Tibial nerve (tissue), 4 donors: Measurements from ENCODE around the gene MTLN. TPM values are rescaled to one million over a fixed set of nuclear protein-coding genes. Genes with fewer than 3 reads are reported as not detected.
"Not testable (repeated sequence)": the region's sequence is repeated elsewhere in the genome, so short reads cannot be mapped to it uniquely, and the experiment has no call there.

Experiments
- DNase-seq, 2 donors: peaks; one replicate each; pipeline ENCODE4 v3.0.0-alpha.2; 2019; ENCODE audit warnings: low spot score in 2 of 2
- H3K27ac ChIP-seq, 4 donors: fragments of 200-600 bp; sonication (generic) in 3 of 4; one replicate each; pipeline ENCODE4 v1.5.1; 2017 to 2019; ENCODE audit warnings: mild to moderate bottlenecking in 1 of 4
- H3K27me3 ChIP-seq, 2 donors: fragments of 200-600 bp; sonication (generic) in 1 of 2; one replicate each; pipeline versions ENCODE4 v1.5.1 to v1.6.0; 2017 to 2019
- H3K36me3 ChIP-seq, 3 donors: fragments of 200-600 bp; sonication (generic); one replicate each; pipeline ENCODE4 v1.5.1; 2018 to 2019
- H3K4me1 ChIP-seq, 4 donors: fragments of 200-600 bp; sonication (generic) in 3 of 4; one replicate each; pipeline ENCODE4 v1.5.1; 2017 to 2019
- H3K4me3 ChIP-seq, 4 donors: fragments of 200-600 bp; sonication (generic) in 3 of 4; one replicate each; pipeline ENCODE4 v1.5.1; 2017 to 2019; ENCODE audit warnings: mild to moderate bottlenecking in 1 of 4, moderate library complexity in 1 of 4
- H3K9me3 ChIP-seq, 4 donors: fragments of 200-600 bp; sonication (generic) in 3 of 4; one replicate each; pipeline ENCODE4 v1.5.1; 2017 to 2019
- EP300 ChIP-seq, 2 donors: sonication (generic); formaldehyde crosslinking; IDR thresholded peaks; one replicate each; pipeline ENCODE4 v1.6.1; 2017; ENCODE audit warnings: antibody characterized with exemption in 2 of 2, mild to moderate bottlenecking in 1 of 2
- POLR2A ChIP-seq, 2 donors: fragments of 450-650 bp; IDR thresholded peaks; one replicate each; pipeline ENCODE4 v1.6.1; 2017; ENCODE audit warnings: antibody characterized with exemption in 2 of 2, mild to moderate bottlenecking in 2 of 2, moderate library complexity in 2 of 2
- WGBS, 2 donors: methylation state at CpG; one replicate each; pipeline ENCODE4 v1.1.5; 2018; 5-methylcytosine and 5-hydroxymethylcytosine counted together
- total RNA-seq, 4 donors: library from RNA; depleted of rRNA; stranded (reverse); fragments of >200 nt; gene quantifications; one replicate each; pipeline ENCODE4 v1.1.0, GENCODE V29; 2016
- TF ChIP-seq, protein P1 (sequence below), 5 experiments: fragments of 200-600 bp in 3 of 5; fragments of 450-650 bp in 2 of 5; sonication (generic) in 3 of 5; IDR thresholded peaks; one replicate each; pipeline ENCODE4 v1.5.1; 2016 to 2019; ENCODE audit warnings: antibody characterized with exemption in 5 of 5, mild to moderate bottlenecking in 3 of 5, moderate library complexity in 2 of 5

Gene MTLN, protein sequence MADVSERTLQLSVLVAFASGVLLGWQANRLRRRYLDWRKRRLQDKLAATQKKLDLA
- 100 to 1,000 TPM; 134 to 261 (median 180) TPM for total RNA-seq

DNA sequence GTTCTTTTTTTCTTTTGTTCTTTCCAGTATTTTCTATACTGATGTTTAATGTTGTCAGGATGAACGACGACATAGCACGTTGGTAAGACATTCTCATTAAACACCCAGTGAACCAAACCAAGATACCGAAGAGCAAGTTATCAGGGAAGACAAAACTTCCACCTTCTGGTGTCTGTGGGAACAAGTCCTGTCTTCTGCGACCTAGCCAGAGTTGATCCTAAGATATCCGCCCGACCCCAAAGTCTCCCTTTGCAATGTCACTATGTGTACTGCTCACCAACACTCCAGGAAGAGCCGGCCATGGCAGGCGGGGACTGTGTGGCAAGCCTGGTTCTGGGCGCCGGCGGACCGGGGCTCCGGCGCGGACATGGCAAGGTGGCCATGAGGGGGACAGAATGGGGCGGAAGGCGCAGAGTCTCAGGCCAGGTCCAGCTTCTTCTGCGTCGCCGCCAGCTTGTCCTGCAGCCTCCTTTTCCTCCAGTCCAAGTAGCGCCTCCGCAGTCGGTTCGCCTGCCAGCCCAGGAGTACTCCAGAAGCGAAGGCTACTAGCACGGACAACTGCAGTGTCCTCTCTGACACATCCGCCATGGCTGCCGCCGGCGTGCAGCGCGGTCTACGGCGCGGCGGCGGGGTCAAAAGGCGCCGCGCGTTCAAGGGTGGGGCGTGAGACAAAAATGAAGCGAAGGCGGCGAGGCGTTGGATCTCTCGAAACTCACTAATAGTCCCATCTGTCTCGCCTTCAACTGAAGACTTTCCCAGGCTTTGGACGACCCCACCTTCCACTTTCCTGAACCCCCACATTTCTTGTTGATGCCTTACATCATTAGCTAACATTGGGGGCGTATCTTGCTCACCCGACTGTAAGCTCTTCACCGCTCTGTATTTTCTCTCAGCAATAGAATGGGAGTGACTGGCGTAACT lies at the start of gene MTLN:
Gene MTLN (minus strand): TSS at position 610 of the 921 bp plus-strand sequence. CDS start 22 bp downstream, at position 588.
- Histone ChIP-seq H3K4me1 (peaks cover 0 to 22% (median 5%) of the 10 kb centered on the region in 4 donors), H3K4me3 (peak within 1 kb of the TSS; percentile 46 to 80 (median 60)), H3K27me3 (no peaks in the 10 kb centered on the region), H3K27ac (peak within 1 kb of the TSS; percentile 22 to 88 (median 74)), H3K36me3 (peaks cover 0 to 26% (median 0%) of the 10 kb centered on the region in 3 donors), H3K9me3 (no peaks in the 10 kb centered on the region)
- 1 to 22% methylated on average over 53 to 54 of the region's 54 CpGs for WGBS, 2 donors
- DNase-seq: peak; percentile 60 to 66
- TF ChIP-seq, protein P1, sequence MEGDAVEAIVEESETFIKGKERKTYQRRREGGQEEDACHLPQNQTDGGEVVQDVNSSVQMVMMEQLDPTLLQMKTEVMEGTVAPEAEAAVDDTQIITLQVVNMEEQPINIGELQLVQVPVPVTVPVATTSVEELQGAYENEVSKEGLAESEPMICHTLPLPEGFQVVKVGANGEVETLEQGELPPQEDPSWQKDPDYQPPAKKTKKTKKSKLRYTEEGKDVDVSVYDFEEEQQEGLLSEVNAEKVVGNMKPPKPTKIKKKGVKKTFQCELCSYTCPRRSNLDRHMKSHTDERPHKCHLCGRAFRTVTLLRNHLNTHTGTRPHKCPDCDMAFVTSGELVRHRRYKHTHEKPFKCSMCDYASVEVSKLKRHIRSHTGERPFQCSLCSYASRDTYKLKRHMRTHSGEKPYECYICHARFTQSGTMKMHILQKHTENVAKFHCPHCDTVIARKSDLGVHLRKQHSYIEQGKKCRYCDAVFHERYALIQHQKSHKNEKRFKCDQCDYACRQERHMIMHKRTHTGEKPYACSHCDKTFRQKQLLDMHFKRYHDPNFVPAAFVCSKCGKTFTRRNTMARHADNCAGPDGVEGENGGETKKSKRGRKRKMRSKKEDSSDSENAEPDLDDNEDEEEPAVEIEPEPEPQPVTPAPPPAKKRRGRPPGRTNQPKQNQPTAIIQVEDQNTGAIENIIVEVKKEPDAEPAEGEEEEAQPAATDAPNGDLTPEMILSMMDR (IDR thresholded peaks at IDR 0.05): peak in 2 of 5 experiments; percentile 9 to 42
- TF ChIP-seq POLR2A (IDR thresholded peaks at IDR 0.05) (peak in 1 of 2 donors; percentile 51), EP300 (IDR thresholded peaks at IDR 0.05) (peak in 1 of 2 donors; percentile 93)

DNA sequence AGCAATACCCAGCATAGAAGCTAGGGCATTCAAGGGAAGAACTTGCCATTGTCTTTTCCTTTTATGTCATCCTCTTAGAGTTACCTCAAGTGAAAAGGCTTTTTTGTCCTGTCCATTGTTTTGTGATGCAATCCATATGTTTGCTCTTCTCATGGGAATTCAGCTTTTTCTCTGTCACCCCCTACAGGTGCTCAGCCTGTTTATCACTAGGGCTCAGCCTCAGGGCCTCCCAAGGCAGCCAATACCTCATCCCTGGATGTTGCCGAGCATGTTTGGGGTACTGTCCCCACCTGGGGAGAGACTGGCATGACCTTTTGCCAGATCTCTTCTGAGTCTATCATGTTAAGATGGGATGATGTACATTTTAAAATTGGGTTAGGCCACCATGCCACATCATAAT lies 49.6 kb upstream of the MTLN start:
- H3K27me3 ChIP-seq, H3K9me3 ChIP-seq, DNase-seq, H3K27ac ChIP-seq, H3K4me1 ChIP-seq, H3K36me3 ChIP-seq, H3K4me3 ChIP-seq: not testable (repeated sequence)
- WGBS, 2 donors: no CpG with 5 or more reads among the region's 1 CpG

DNA sequence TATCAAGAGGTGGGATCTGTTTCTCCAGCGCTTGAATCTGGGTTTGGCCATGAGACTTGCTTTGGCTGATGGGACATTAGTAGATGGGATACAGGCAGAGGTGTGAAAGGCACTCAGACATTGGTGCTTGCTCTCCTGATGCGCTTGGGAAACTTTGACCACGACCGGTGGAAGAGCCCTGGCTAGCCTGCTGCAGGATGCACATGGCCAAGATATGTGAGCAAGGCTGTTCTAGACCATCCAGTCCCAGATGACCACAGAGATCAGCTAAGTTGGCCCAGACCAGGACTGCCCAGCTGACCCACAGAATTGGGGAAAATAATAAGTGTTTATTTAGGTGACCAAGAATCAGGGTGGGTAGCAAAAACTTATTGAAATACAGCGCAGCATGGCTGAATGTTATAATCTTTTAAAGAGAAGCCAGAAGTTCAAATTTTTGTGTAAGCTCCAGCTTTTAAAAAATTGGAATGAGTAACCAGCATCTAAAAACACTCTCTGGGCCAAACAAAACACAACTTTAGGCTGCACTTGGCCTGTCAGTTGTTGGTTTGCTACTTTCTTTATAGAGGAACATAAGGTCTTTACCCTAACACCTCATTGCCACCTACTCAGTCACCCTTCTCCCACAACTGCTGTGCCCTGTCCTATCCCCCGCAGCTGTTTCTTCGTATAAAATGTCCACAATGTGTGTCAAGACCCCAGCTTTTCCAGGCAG lies 35.9 kb upstream of the MTLN start:
- H3K27me3 ChIP-seq, H3K4me1 ChIP-seq, H3K9me3 ChIP-seq, H3K36me3 ChIP-seq, H3K4me3 ChIP-seq, H3K27ac ChIP-seq: not testable (repeated sequence)
- DNase-seq: peak; percentile 12 to 21
- WGBS, 2 donors: 60 to 61% methylated on average over 3 to 6 of the region's 7 CpGs

DNA sequence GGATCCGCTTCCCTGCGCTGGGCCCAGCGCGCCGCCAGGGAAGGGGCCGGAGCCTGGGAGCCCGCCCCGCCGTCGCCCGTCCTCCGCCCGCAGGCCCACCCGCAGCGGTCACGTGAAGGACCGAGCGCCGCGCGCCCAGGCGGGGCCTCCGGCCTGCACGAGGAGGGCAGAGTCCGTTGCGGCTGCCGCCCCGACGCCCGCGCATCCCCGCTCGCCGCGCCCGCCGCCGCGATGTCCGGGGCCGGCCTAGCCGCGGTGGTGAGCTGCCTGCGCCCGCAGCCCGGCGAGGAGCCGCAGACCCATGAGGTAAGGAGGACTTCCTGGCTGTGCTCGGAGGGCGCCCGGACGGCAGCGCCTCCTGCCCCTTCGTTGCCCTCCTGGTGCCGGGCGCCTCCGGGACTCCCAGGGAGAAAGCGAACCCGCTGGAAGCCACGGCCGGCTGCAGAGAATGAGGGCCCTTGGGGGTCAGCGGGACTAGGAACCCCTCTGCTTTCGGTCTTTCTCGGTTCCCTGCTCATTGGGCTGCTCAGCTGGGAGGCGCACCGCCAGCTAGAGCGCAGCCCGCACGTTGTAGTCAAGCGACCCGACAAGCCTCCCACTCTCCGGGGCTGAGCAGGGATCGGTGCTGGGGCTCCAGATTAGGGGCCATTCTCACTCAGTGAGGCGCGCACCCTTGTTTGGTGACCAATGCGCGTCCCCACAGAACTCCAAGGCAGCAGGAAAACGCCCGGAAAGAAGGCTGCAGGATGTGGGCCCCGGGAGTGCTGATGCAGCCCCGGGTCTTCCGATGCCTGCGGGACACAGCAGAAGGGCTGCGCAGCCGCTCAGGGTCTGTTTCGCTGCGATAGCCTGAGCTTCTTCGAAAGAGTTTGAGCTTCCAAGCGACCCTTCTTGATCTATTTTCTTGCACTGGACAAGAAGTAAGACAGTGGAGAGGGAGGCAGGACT lies 33.4 kb upstream of the MTLN start:
- not testable (repeated sequence) for H3K4me3 ChIP-seq, DNase-seq, H3K27me3 ChIP-seq, H3K27ac ChIP-seq, H3K9me3 ChIP-seq, H3K4me1 ChIP-seq, H3K36me3 ChIP-seq
- no CpG with 5 or more reads among the region's 89 CpGs for WGBS, 2 donors

DNA sequence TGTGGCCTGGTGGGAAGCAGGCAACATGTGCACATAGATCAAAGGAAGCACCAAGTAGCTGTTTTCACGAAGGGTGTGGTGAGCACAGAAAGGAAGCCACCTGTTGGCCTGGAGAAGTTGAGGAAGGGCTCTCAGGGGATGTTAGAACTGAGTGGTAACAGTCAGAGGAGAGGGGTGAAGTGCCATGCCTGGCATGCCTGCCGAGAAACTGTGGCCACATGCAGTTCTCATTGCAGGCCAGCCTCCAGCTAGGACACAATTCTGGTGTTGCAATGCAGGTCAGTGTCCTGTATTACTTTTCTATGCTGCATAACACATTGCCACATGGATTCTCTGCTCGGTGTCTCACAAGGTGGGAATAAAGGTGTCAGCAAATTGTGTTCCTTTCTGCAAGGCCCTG lies 30.9 kb upstream of the MTLN start:
- H3K9me3 ChIP-seq, H3K27ac ChIP-seq, H3K36me3 ChIP-seq, H3K4me3 ChIP-seq, H3K27me3 ChIP-seq, H3K4me1 ChIP-seq, DNase-seq: not testable (repeated sequence)
- 100% methylated on average over 1 of the region's 3 CpGs; no CpG with 5 or more reads in 1 of the 2 donors for WGBS, 2 donors

DNA sequence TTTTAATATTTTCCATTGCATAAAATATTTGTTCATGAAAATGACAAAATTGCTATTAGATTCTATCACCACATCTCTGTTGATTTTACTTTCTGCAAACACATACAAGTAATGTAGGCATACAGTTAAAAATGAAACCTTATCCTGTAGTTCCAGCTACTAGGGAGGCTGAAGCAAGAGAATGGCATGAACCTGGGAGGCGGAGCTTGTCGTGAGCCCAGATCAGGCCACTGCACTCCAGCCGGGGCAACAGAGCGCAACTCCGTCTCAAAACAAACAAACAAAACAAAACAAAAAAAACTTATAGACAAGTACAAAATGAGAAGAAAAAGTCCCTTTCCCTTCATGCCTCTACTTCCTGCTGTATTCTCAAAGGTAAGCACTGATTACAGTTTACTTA lies 22.2 kb upstream of the MTLN start:
- not testable (repeated sequence) for H3K27ac ChIP-seq, H3K4me1 ChIP-seq, H3K4me3 ChIP-seq, H3K36me3 ChIP-seq, H3K27me3 ChIP-seq, H3K9me3 ChIP-seq, DNase-seq
- WGBS, 2 donors: no CpG with 5 or more reads among the region's 5 CpGs

DNA sequence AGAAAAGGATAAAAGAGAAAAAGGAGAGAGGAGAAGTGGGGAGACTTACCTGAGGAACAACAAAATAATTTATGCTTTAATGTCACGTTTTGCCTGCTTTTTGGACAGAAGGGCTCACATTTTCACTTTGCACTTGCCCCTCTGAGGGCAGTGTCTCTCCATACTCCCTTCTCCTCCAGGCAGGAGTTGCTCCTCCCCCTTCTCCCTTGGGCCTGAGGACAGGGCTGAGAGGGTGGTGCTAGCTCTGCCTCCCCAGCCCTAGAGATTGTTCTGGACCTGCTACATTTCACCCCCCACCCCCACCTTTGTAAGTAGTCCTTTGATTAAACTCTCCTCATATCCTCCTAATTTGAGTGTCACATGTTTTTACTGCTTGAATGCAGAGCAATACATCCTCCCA lies 17.5 kb upstream of the MTLN start:
- not testable (repeated sequence) for DNase-seq, H3K4me1 ChIP-seq, H3K4me3 ChIP-seq, H3K36me3 ChIP-seq, H3K27ac ChIP-seq, H3K9me3 ChIP-seq, H3K27me3 ChIP-seq
- no CpG with 5 or more reads among the region's 1 CpG for WGBS, 2 donors

DNA sequence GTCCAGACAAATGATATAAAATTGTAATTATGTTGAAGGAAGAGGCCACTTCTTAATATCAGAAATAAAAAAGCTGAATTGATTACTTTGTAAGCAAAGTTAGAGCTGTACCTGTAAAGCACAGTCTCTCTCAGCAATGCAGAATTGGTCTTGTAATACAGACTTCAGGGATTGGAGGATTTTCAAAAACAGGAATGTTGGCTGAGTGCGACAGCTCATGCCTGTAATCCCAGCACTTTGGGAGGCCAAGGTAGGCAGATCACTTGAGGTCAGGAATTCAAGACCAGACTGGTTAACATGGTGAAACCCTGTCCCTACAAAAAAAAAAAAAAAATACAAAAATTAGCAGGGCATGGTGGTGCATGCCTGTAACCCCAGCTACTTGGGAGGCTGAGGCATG lies 10.3 kb upstream of the MTLN start:
- H3K36me3 ChIP-seq, H3K9me3 ChIP-seq, DNase-seq, H3K4me1 ChIP-seq, H3K27ac ChIP-seq, H3K4me3 ChIP-seq, H3K27me3 ChIP-seq: not testable (repeated sequence)
- WGBS, 2 donors: 95 to 97% methylated on average over 1 of the region's 1 CpG
